ENCODE data around the gene CENPB. TPM values are rescaled to one million over a fixed set of nuclear protein-coding genes. Genes with fewer than 3 reads are reported as not detected.

The CENPB gene
- total RNA-seq, 3 donors from 2014 or later, result 71.7 to 114 (median 75.0) TPM

- intact Hi-C loops (cut with DNase I, micrococcal nuclease), result no loop called here
- no peak overlapping the region for H3K4me3 ChIP-seq
- DNase-seq (no peak), ATAC-seq (no peak)
- H3K36me3 ChIP-seq (ENCODE audit: low read depth), result no peaks in the 10 kb centered on the region
- TF ChIP-seq, protein P1, sequence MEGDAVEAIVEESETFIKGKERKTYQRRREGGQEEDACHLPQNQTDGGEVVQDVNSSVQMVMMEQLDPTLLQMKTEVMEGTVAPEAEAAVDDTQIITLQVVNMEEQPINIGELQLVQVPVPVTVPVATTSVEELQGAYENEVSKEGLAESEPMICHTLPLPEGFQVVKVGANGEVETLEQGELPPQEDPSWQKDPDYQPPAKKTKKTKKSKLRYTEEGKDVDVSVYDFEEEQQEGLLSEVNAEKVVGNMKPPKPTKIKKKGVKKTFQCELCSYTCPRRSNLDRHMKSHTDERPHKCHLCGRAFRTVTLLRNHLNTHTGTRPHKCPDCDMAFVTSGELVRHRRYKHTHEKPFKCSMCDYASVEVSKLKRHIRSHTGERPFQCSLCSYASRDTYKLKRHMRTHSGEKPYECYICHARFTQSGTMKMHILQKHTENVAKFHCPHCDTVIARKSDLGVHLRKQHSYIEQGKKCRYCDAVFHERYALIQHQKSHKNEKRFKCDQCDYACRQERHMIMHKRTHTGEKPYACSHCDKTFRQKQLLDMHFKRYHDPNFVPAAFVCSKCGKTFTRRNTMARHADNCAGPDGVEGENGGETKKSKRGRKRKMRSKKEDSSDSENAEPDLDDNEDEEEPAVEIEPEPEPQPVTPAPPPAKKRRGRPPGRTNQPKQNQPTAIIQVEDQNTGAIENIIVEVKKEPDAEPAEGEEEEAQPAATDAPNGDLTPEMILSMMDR (IDR thresholded peaks at IDR 0.05), result no peak
- no peaks in the 10 kb centered on the region for H3K9me3 ChIP-seq
- peaks cover 7% of the 10 kb centered on the region for H3K4me1 ChIP-seq (ENCODE audit: low read depth)
Measured at GRCh38 chr20:3747471-3747870, 39.1 kb downstream of the CENPB start.

DNA sequence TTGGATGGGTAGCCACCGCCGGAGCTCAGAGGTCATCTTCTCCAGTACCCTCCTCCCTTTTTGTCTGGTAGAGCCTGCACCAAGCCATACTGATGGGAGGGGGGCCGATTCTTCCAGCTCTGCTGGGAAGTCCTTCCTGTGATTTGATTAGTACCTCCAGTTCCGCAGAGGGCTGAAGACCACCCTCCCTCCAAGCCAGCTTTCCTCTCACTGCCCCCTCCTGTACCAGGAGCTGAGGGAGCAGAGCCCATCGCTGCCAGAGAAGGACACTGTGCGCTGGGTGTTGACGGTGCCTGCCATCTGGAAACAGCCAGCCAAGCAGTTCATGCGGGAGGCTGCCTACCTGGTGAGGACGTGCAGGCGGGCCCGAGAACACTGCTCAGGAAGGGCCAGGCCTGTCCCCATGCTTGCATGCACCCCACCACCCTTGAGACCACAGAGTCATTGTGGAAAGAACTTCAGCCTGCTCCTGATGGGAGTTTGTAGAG, 40.8 kb downstream of the CENPB start:
- intact Hi-C loops (cut with DNase I, micrococcal nuclease), result no loop called here
- no peak for ATAC-seq
- DNase-seq, result peak in 1 of 3 donors; percentile 9
- Histone ChIP-seq H3K4me3 (no peak overlapping the region), H3K4me1 (ENCODE audit: low read depth) (no peaks in the 10 kb centered on the region), H3K36me3 (ENCODE audit: low read depth) (no peaks in the 10 kb centered on the region), H3K9me3 (no peaks in the 10 kb centered on the region)
- TF ChIP-seq, protein P1 (IDR thresholded peaks at IDR 0.05), result no peak

DNA sequence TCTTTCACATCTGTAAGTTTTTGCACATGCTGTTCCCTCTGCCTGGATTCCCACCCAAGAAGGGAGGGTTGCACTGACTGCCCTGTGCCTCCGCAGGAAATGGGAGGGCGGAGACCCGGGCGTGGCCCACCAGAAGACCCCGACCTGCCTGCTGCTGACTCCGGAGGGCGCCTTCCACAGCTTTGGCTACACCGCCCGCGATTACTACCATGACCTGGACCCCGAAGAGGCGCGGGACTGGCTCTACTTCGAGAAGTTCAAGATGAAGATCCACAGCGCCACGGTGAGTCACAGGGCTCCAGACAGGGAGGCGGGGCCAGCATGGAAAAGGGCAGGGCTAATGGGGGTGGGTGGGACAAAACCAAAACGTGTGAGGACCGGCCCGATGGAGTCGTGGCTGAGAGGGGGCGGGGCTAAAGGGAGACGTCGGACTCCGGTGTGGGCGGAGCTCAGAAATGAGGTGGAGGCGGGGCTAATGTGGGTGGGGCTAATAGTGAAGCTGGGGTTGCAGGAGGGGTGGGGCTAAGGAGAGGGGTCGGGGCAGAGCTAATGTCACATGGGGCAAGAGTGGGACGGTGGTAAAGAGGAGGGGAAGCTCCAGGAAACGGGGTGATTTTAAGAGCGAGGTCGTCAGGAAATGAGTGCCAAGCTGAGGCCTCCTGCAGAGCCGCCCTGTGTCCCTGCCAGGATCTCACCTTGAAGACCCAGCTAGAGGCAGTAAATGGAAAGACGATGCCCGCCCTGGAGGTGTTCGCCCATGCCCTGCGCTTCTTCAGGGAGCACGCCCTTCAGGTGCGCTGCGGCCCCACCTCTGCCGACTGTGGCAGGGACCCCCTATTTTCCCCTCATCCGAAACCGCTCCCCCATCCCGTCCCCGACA, 41.5 kb downstream of the CENPB start:
- Histone ChIP-seq H3K4me3 (no peak overlapping the region), H3K9me3 (no peaks in the 10 kb centered on the region), H3K36me3 (ENCODE audit: low read depth) (no peaks in the 10 kb centered on the region), H3K4me1 (ENCODE audit: low read depth) (no peaks in the 10 kb centered on the region)
- ATAC-seq (peak; percentile 70), DNase-seq (peak; percentile 60 to 80 (median 67))
- intact Hi-C loops (cut with DNase I, micrococcal nuclease), result no loop called here
- TF ChIP-seq, protein P1 (IDR thresholded peaks at IDR 0.05), result no peak

DNA sequence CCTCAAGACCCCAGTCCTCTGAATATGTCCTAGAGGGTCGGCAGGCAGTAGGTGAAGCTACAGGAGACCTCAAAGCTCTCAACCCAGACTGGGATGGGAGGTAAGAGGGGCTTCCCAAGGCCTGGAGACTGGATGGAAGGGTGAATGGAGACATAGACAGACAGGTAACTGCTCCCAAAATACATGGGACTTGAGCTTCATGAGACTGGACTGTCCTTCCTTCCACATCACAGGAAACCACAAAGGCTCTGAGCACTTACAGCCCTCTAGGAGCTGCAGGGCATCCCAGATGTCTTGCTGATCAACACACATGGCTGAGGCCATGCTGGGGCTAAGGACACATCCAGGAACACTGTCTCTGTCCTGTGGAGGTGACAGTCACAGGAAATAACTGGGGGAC, 42.5 kb downstream of the CENPB start:
- H3K9me3 ChIP-seq, result no peaks in the 10 kb centered on the region
- TF ChIP-seq, protein P1 (IDR thresholded peaks at IDR 0.05), result no peak
- H3K4me3 ChIP-seq, result no peak overlapping the region
- no peak for ATAC-seq
- intact Hi-C loops (cut with DNase I, micrococcal nuclease), result no loop called here
- peak in 1 of 3 donors; percentile 2 for DNase-seq
- H3K4me1 ChIP-seq (ENCODE audit: low read depth), result no peaks in the 10 kb centered on the region
- no peaks in the 10 kb centered on the region for H3K36me3 ChIP-seq (ENCODE audit: low read depth)

DNA sequence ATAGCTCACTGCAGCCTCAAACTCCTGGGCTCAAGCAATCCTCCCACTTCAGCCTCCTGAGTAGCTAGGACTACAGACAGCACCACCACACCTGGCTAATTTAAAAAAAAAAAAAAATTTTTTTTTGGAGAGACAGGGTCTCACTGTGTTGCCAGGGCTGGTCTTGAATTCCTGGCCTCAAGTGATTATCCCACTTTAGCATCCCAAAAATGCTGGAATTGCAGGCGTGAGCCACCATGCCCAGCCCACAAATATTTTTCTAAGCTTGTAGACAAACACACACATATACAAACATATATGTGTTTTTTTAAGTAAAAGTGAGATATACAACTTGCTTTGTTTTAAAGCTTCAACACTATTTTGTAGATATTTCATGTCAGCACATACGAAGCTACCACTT, 43.3 kb downstream of the CENPB start:
- TF ChIP-seq, protein P1 (IDR thresholded peaks at IDR 0.05), result no peak
- Histone ChIP-seq H3K36me3 (ENCODE audit: low read depth) (no peaks in the 10 kb centered on the region), H3K4me3 (no peak overlapping the region), H3K9me3 (no peaks in the 10 kb centered on the region), H3K4me1 (ENCODE audit: low read depth) (no peaks in the 10 kb centered on the region)
- ATAC-seq (no peak), DNase-seq (no peak)
- intact Hi-C loops (cut with DNase I, micrococcal nuclease), result no loop called here
